GM19238 (cell line): ENCODE results near the gene SSU72.

Experiments
- DNase-seq: peaks from one replicate; pipeline ENCODE4 v3.0.0; 2011; ENCODE audit warnings: low spot score; ENCODE audit not compliant: insufficient read length

Gene SSU72

DNA sequence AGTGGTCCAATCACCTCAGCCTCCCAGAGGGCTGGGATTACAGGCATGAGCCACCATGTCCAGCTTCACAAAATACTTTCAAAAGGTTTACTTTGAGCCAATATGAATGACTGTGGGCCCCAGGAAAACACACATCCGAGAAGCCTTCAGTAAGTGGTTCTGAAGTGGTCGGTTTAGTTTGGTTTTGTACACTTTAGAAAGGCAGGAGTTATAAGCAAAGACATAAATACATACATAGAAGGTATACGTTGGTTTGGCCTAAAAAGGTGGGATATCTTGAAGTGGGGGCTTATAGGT is 37.4 kb upstream of the SSU72 start:
- no peak for DNase-seq

DNA sequence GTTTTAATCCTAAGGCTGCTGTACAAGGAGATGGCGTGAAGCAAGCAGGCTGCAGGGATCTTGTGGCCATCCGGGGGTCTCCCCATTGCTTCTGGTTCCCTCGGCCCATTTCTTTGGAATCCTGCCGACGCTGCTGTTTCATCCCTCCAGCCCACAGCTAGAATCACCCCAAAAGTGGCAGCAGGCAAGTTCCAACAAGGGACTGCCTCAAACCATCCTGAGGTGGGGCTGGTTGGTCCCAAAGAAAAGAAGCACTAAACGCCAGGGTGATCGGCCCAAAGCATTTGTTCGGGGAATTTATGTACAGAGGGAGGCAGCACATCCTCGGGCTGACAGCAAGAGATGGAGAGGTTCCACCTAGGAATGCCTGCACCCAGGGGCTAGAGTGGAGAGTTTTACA is 36.1 kb upstream of the SSU72 start:
- no peak for DNase-seq

DNA sequence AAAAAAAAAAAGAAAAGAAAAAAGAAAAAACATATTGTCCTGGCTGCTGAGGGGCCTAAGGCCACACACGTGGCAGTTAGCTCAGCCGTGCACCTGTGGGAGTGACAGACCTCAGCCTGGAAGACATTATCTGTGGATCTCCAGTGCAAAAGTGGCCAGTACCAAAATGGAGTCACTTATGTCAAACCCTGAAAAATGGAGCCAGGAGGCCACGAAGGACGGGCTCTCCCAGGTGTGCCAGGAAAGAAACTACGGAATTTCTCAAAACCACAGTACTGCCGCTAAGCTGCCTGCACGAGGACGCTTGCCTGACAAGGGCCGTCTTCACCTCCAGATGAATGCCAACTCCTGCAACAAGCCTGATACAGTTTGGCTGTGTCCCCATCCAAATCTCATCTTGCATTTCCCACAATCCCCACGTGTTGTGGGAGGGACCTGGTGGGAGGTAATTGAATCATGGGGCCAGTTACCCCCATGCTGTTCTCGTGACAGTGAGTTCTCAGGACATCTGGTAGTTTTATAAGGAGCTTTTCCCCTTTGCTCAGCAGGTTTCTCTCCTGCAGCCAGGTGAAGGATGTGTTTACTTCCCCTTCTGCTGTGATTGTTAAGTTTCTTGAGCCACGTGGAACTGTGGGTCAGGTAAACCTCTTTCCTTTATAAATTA is 35.3 kb upstream of the SSU72 start:
- DNase-seq: no peak

DNA sequence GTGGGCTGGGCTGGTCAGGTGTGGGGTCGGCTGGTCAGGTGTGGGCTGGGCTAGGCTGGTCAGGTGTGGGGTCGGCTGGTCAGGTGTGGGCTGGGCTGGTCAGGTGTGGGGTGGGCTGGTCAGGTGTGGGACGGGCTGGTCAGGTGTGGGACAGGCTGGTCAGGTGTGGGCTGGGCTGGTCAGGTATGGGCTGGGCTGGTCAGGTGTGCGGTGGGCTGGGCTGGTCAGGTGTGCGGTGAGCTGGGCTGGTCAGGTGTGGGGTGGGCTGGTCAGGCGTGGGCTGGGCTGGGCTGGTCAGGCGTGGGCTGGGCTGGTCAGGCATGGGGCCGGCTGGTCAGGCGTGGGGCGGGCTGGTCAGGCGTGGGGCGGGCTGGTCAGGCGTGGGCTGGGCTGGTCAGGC is 31.6 kb upstream of the SSU72 start:
- no peak for DNase-seq

DNA sequence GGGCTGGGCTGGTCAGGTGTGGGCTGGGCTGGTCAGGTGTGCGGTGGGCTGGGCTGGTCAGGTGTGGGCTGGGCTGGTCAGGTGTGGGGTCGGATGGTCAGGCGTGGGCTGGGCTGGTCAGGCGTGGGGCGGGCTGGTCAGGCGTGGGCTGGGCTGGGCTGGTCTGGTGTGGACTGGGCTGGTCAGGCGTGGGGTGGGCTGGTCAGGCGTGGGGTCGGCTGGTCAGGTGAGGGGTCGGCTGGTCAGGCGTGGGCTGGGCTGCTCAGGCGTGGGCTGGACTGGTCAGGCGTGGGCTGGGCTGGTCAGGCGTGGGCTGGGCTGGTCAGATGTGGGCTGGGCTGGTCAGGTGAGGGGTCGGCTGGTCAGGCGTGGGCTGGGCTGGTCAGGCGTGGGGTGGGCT is 31.1 kb upstream of the SSU72 start:
- no peak for DNase-seq

DNA sequence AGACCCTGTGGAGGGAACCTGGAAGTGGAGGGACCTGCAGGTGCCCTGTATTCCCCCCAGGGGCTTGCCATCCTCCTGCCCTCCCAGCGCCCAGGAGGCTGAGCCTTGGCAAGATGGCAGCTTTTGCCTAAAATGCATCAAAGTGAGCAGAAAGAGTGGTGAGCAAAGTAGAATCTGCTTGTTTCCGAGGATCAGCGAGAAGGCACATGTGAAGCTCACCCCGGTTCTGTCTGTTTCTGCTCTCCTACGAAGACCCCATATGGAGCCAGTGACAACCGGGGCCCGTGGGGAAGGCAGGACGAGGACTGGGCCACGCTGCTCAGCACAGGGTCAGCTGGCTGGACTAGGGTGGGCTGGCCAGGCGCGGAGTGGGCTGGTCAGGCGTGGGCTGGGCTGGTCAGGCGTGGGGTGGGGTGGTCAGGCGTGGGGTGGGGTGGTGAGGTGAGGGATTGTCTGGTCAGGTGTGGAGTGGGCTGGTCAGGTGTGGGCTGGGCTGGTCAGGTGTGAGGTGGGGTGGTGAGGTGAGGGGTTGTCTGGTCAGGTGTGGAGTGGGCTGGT is 30.4 kb upstream of the SSU72 start:
- no peak for DNase-seq

DNA sequence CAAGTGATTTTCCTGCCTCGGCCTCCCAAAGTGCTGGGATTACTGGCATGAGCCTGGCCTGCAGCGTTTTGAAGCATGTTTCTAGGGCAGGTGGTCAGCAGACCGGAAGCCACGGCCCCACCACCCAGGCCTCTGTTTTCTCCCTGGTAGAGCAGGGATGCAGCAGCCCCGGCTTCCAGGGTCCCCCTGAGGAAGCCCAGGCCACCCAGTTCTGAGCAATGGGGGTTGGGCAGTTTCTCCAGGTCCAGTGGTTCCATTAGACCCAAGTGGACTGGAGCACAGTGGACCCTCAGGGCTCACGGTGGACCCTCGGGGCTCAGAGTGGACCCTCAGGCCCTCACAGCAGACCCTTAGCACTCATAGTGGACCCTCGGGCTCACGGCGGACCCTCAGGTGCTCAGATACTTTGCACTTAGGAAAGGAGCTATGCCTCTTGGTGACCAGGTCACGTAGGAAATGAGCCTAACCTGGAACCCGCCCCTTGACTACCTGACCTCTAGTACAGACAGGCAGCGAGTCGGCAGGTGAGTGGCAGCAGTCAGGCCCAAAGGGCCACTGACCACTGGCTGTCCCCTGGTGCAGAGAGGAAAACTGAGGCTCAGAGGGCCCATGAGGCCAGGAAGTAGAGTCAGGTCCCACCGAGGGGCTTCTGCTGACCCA is 29.8 kb upstream of the SSU72 start:
- DNase-seq: no peak

DNA sequence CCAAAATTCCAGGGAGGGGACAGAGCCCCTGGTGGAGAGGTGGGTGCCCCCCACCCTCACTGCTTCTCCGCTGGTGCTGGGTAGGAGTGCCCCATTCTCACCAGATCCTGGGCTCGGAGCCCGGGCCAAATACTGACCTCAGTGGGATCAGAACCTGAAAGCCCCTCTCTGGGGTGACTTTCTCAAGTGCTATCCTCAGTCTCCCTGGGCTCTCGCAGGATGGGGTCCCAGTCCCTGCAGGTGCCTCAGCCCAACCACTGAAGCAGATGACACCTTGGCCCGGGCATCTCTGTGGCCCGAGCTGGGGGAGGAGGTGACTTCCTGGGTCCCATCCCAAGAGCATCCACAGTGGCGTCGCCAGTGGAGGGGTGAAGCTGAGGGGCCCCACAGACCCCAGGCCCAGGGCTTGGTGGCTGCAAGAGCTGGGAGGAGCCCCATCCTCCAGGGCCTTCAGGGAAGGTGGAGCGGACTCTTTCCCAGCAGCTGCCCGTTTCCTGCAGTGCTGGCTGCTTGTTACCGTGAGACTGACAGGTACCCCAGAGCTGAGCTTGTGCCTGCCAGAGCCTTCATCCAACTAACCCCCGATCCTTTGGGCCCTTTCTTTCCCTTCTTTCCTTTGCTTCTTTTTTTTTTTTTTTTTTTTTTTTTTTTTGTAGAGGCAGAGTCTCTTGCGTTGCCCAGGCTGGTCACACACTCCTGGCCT is 29.2 kb upstream of the SSU72 start:
- DNase-seq: no peak

DNA sequence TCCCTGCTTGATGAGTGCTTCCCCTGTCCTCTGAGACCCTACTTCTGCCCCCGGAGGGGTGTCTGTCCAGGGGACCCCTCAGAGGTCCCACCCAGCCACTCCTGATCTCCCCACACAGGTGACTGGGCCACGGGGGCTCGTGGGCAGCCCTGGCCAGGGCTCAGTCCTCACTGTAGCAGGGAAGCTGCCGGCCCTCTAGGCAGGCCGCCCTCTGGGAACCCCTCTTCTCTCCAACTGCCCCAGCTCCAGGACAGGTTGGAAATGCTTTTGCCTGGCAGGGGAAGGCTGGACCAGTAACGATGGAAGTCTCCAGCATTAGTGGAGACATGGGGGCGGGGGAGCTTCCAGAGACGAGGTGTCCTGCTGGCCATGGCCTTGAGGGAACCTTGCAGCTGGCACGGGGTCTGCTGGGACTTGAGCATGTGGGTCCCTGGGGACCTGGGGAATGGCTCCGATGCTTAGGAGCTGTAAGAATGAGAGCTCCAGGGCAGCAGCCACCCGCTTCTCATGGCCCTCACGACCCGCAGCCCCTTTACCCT is 28.4 kb upstream of the SSU72 start:
- DNase-seq: no peak

DNA sequence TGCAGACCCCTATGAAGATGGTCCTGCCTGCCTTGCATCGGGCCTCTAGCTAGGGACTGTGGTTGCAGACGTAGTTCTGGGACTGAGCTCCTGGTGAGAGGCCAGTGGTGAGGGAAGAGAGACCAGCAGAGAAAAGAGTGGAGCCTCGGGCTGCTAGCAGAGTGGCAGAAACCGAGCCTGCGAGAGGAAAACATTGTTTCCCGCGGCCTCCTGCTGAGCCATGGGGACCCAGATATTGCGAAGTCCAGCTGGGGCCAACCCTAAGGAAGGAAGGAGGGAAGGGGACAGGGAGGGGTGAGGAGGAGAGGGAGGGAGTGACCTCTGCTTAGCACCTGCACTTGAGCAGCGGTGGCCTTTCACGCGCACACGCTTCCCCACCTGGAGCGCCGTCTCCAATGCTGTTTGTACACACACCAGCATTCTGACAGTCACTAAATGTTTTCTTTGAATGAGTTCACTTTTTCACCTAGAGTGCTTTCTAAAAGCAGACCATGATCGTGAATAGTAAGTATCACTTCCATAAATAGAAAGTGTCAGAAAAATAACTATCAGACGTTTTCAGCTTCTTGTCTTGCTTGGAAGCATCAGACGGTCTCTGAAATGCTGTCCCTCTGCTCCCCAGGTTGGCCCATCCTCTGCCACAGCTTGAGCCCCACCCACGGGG is 27.8 kb upstream of the SSU72 start:
- DNase-seq: no peak

DNA sequence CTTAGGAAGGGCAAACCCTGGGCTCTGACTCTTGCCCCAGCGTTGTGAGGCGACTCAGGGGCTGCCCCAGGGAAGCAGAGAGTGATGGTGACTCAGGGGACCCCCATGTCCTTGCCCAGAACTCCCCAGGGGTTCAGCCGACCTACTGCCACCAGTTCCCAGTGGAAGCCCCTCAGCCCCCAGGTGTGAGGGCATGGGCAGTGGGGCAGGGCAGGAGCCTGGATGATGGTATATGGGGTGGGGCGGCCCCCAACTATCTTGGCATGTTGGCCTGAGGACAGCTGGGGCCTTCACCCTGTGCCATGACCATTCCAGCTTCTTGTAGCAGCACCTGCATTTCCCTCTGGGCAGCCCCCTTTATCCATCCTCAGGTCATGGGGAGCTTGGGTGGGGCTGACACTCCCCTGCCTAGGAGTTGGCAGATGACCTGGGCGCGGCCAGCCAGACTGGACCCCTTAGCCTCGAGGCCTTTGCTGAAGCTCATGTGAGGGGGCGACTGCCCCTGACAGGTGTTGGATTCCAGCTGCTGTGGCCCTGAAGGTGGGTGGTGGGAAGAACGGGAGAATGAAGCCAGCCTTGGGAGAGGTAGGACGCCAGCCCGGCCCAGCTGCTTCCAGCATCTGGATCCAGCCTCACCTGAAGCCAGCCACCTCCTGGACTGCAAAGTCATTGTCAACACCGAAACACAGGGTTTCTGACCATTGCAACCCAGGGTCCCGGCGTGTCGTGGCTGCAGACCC is 27.1 kb upstream of the SSU72 start:
- no peak for DNase-seq

DNA sequence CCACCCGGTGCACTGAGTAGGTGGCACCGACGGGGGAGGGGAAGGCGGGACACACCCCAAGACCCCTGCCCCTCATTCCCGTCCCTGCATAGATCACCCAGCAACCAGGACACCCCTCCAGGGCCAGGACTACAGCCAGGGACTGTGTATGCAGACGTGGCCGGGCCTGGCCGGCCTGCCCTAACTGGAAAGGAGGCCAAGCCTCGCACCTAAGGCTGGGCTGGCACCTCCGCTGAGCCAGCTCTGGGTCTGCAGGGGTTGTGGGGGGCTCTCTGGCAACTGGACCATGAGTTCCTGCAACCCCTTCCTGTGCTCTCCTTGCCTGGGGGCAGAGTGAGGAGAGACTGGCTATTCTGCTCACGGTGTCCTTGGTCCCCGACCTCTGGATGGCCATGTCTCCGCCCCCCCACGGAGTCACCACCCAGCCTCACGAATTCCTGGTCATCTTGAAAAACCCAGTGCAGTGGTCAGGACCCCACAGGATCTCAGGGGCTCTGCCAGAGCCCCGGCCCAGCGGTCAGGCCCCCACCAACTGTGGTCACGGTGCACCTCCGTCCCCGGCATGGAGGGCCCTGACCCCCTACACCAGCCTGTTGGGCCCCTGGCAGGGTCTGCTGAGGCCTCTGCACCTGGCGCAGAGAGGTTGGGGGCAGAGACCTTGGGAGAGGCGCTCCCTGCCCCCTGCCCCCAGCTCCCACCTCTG is 26.3 kb upstream of the SSU72 start:
- no peak for DNase-seq

DNA sequence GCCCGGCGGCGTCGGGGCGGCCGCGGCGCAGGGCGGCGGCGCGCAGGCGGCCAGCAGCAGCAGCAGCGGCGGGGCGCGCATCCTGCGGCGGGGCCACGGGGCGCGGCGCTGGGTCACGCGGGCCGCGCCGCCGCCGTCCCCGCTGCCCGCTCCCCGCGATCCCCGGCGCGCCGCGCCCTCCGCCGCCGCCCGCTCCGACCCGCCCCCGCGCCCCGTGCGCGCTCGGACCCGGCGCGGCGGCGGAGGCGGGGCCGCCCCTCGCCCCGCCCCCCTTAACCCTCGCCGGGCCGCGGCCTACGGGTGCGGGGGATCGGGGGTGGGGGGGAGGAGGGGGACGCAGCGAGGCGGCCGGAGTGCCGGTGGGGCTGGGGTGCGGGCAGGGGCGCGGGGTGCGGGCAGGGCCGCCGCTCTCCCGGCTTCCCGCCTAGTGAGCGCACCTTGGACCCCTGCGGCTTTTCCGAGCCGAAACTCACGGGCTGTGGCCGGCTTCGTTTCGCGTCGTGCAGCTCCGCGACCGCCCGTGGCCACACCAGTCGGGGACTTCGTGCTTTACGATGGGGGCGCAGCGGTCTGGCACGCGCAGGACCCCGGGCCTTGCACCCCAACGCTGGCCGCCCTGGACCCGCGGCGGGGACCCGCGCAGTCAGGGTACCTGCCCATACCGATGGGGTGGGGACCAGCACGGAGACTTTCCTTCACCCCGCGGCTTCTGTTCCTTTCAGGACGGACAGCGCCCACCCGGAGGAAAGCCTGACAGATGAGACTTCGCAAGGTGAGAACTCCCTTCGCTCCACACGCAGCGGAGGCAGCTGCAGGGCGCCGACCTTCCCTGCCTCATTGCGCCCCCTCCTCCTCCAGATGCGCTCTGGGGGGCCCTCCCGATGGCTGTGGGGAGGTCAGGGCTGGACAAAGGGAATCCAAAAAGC is 25.5 kb upstream of the SSU72 start, which contains the start of gene FNDC10:
Gene FNDC10, minus strand, starts transcription at position 201 of the 926 bp plus-strand sequence. Its CDS starts 120 bp downstream, at position 81.
- DNase-seq: no peak

DNA sequence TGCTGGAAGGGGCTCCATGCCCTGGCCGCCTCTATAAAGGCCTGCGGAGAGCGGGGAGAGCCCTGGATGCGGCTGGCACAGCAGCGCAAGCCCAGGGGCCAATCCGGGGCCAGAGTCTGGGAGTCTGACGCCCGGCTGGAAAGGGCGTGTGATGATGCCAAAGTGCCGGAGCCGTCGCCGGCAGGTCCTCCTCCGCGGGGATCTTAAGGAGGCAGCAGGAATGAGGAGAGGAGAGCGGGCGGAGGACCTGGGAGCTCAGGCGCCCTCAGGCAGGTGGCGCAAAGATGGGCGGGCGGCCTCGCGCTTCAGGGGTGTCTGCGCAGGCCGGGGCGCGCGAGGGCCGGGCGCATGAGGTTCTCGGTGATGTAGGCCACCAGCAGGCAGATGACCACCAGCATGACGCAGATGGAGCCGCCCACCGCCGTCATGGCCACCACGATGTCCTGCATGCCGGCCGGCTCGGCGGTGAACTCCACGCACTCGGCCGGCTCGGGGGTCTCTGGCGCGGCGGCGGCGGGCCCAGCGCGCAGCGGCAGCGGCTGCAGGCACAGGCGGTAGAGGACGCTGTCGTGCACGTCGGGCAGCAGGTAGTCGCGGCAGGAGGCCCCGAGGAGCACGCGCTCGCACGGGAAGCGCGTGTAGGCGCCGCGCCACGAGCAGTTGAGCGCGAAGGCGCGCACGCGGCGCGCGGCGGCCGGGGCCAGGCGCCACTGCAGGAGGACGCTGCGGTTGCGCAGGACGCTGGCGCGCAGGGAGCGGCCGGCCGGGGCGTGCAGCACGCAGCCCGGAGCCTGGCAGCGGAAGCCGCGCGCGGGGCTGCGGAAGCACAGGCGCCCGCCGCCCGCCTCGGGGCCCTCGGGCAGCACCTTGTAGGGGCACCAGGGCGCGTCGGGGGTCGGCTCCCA is 24.6 kb upstream of the SSU72 start:
- no peak for DNase-seq

DNA sequence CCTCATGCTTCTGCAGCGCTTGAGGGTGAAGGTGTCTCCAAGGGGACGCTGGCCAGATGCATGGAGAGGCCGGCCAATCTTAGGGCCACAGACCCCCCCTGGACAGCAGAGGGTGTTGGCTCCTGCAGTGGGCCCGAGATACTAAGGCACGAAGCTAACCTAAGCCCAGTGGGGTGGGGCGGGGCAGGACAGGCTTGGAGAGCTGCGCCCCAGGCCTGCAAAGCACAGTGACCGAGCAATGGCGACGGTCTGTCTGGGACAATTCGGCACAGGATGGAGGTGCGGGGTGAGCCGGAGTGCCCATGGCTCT is 24.0 kb upstream of the SSU72 start:
- DNase-seq: no peak

DNA sequence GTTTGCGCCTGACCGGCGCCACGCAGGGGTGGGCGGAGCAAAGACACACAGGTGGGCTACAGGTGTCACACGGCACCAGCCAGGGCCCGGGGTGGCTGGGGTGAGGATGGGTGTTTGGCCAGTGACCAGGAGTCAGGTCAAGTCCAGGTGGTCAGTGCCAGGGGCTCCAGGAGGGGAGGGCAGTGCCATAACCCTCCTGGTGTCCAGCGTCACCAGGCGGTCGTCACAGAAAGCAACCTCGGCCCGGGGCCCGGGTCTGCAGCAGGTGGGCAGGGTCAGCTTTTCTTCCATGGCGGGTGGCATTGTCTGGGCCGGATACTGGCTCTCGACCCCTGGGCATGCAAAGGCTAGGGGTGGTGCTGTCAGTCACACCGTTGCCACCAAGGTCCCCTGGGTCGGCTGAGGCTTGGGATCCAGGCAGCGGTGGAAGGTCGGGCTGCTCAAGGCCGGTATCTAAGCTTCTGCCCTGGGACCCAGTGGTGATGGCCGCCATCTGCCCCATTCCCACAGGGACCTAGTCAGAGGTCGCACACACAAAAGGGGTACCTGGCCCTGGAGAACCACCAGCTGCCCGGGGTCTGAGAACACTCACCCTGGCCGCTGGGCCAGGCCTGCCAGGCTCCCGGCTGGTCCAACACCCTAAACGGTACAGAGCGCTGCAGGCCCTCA is 23.5 kb upstream of the SSU72 start:
- no peak for DNase-seq

DNA sequence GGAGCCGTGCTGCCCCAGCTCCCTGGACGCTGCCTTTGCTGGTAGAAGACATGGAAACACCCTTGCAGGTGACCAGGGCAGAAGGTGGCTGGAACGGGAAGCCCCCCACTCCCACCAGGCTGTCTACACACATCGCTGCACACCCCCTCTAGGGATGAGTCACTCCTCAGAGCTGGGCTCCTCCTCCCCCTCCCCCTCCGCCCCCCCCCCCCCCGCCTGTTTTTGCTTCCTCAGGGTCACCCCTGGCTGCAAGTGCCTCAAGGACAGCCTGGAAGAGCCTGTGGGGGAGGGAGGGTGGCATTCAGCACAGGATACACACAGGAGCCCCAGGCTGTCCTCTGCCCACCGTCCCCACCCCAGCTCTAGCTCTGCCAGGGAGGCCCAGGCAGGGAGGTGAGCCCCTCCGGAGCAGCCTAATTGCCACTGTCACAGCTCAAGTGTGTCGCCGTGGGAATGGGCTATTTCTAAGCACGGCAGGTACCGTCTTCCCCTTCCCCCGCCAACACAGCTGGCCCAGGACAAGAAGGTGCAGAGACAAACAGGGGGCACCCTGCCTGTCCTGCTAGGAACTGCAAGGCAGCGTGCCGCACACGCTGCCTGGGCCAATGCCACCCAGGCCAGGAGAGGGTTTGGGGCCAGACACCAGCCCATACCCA is 22.7 kb upstream of the SSU72 start:
- DNase-seq: no peak
